HG03097 (cell line): ENCODE data around the gene CLEC2B.
A peak's percentile ranks its signal among the peaks of the same experiment; 100 is the strongest.

ENCODE experiments used
- ATAC-seq: cut with Tn5 transposase; IDR thresholded peaks from one replicate; pipeline ENCODE4 v1.9.1; 2021; ENCODE audit not compliant: unreplicated experiment, low FRiP score

Gene CLEC2B

GRCh38 chr12:9870286-9870866, 1.2 kb upstream of the CLEC2B start:
- ATAC-seq = no peak

DNA sequence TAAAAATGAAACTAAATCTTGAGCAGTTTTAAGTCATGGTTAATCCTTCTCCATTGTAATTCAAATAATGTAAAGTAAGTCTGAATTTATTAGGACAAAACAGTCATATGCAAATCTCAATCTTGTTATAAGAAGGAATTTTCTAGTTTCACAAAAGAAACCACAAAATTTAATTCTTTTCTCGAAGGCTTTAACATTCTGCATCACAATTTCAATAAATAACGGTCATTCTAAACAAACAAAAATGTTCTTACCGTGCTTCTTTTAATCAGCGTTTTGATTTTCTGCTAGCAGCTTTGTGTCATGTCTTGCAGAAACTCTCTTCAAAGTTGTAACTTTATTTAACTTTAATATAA, 225 bp downstream of the CLEC2B start:
- ATAC-seq = no peak

DNA sequence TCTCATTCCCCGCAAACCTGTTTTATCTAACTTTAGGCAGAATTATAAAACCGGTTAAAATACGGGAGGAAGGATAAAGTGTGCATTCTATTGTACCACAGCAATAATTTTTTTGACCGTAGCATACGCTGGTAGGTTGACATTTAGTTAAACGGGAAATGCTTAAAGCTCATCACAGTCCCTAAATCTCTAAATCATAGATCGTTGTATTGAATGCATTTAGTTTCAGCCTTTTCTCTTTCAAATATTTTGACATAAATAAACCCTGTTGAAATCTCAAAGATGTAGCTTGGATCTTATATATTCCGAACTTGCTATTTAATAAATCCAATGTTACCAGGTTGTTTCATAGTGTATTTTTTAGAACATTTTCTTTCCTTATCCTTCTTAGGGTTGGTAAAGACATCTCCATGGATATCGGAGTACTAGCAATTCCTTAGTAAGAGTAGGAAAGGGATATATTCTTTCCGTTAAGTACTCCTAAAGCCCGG, 798 bp downstream of the CLEC2B start:
- ATAC-seq = no peak

- ATAC-seq = no peak
These were observed 1.6 kb downstream of the CLEC2B start for GRCh38 chr12:9867531-9867930.

- ATAC-seq = no peak
These were observed 2.3 kb downstream of the CLEC2B start for GRCh38 chr12:9866860-9867269.

- ATAC-seq = no peak
These were observed 4.1 kb downstream of the CLEC2B start for GRCh38 chr12:9864913-9865675.

DNA sequence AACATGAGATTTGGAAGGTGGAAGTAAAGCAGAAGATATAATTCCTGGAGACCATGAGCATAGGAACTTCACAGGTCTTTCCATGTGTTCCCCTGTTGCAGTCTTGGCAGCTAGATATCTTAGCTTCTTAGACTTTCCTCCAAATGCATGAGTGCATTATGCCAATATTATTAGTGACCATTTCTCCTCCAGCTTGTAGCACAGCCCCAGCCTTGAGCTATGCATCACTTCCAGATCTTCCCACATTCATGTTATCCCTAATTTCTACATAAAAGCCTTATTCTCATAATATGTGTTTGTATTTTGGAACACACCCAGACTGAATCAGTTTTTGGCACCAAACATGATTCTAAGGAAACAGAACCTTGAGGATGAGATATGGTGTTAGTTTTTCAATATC, 11.0 kb downstream of the CLEC2B start:
- ATAC-seq = no peak

- no peak for ATAC-seq
These were observed 12.3 kb downstream of the CLEC2B start for GRCh38 chr12:9856894-9857293.

DNA sequence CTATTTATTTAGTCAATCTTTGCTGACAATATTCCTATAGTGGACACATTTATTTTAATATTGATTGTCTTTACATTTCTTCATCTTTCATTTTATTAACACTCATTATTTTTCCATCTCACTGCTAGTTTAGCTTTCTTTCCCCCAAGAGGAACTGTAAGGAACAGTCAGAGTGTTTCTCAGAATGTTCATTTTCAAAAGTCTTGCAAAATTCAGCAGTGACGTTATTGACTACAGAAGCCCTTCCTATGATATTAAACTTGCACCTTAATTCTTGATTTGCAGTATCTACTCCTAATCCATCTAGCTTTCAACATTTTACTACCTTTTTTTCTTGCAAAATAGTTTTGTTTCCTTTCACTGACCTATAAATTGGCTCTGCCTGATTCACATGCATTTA, 13.0 kb downstream of the CLEC2B start:
- ATAC-seq = no peak

DNA sequence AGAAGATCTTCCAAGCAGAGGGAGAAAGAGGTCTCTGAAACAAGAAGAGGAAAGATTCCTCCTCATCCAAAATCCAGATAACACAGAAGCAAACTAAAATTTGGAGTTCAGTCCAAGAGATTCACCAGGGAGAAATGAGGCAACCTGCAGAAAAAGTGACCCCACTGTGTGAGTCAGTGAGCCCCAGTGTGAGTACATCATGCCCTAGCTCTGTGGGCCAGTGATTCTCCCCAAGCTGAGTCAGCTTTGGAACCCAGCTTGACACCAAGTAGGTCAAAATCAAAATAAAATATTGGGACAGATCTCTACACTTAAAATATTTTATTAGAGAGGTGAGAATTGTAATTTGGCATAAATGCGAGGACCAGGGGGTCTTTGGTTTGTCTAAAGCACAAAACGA, 17.2 kb downstream of the CLEC2B start:
- no peak for ATAC-seq

- ATAC-seq = no peak
These were observed 18.1 kb downstream of the CLEC2B start for GRCh38 chr12:9851050-9851449.

- ATAC-seq = no peak
These were observed 20.3 kb downstream of the CLEC2B start for GRCh38 chr12:9848899-9849298.

- no peak for ATAC-seq
These were observed 25.7 kb downstream of the CLEC2B start for GRCh38 chr12:9843407-9843806.

DNA sequence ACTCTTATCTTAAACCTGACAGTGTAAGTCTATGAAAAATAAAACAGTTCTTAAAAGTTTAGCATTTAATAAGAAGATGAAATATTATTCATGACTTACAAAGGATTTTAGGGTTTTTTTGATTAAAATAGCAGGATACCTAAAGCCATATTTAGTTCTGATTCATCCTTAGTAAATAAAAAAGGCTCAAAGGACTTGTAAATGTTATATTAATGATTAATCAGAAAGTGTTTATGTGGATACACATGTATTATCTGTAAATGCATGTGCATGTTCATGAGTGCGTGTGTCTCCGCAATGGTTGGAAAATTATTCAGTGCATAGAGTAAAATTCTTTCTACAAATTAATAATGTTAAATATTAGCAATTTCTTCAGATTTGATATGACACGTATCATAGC, 37.4 kb downstream of the CLEC2B start:
- ATAC-seq = no peak

DNA sequence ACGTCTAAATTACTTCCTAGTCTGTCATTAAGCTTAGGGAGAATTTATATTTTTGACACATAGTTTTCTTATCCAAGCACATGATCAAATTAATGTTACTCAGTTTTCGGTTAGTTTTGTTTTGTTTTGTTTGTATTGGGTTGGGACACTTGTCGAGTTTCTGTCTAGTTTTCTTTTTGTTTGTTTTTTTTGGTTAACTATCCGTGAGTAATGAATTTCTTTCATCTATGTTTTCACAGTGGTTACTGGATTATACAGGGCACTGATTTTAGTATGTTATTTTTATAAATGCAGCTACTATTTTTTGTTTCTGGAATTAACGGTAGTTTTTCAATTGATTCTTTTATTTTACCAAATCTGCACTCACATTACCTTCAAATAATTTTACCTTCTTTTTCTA, 39.2 kb downstream of the CLEC2B start:
- no peak for ATAC-seq

DNA sequence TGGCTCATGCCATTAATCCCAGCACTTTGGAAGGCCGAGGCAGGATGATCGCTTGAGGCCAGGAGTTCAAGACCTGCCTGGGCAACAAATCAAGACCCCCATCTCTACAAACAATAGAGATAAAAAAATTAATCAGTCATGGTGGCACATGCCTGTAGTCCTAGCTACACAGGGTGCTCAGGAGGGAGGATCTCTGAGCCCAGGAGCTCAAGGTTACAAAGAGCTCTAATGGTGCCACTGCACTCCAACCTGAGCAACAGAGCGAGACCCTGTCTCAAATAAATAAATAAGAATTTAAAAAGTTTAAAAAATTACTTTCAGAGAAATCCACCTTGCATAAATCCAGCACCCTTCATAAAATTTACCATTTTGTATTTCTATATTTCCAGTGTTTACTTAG, 39.7 kb downstream of the CLEC2B start:
- ATAC-seq = no peak

GRCh38 chr12:9827209-9827888, 41.8 kb downstream of the CLEC2B start, which contains the start of gene KLRF1:
Gene KLRF1, plus strand, starts transcription at chr12:9827481. Its CDS starts 64 bp downstream, at chr12:9827545.
- no peak for ATAC-seq

GRCh38 chr12:9820281-9820930, 48.7 kb downstream of the CLEC2B start:
- no peak for ATAC-seq

- peak; percentile 81 for ATAC-seq
These were observed 55.0 kb downstream of the CLEC2B start for GRCh38 chr12:9813821-9814798.

GRCh38 chr12:9811621-9812020, 57.5 kb downstream of the CLEC2B start:
- no peak for ATAC-seq
